Gastrocnemius medialis (tissue), 4 donors: ENCODE results near the gene TNS3.

ENCODE experiments used
- CTCF ChIP-seq, 5 experiments: fragments of 450-650 bp in 3 of 5; fragments of 200-600 bp in 2 of 5; sonication (generic) in 2 of 5; IDR thresholded peaks in 4 of 5; conservative IDR thresholded peaks in 1 of 5; 1 replicate in 4 of 5; 2 replicates in 1 of 5; pipeline ENCODE4 v1.5.1; 2016 to 2019; ENCODE audit warnings: antibody characterized with exemption in 5 of 5, mild to moderate bottlenecking in 3 of 5, moderate library complexity in 3 of 5
- POLR2A ChIP-seq, 2 donors: fragments of 450-650 bp; IDR thresholded peaks; one replicate each; pipeline ENCODE4 v1.6.1; 2017; ENCODE audit warnings: antibody characterized with exemption in 2 of 2, mild to moderate bottlenecking in 2 of 2, moderate library complexity in 2 of 2

- TF ChIP-seq CTCF (IDR thresholded peaks at IDR 0.05 in 4 of 5, conservative IDR thresholded peaks at IDR 0.05 in 1 of 5): peak in 4 of 5 experiments; percentile 28 to 51 (median 42)
- TF ChIP-seq POLR2A (IDR thresholded peaks at IDR 0.05): no peak
Observed at GRCh38 chr7:47392241-47392759, 189.6 kb downstream of the TNS3 start.
